Iris pigment epithelial cell (primary cell): ENCODE measurements around the gene TERB1.
A peak's percentile ranks its signal among the peaks of the same experiment; 100 is the strongest.

Experiments used
- DNase-seq: peaks from one replicate; pipeline ENCODE4 v3.0.0-alpha.2; 2011; ENCODE audit warnings: low read depth

Gene TERB1, protein sequence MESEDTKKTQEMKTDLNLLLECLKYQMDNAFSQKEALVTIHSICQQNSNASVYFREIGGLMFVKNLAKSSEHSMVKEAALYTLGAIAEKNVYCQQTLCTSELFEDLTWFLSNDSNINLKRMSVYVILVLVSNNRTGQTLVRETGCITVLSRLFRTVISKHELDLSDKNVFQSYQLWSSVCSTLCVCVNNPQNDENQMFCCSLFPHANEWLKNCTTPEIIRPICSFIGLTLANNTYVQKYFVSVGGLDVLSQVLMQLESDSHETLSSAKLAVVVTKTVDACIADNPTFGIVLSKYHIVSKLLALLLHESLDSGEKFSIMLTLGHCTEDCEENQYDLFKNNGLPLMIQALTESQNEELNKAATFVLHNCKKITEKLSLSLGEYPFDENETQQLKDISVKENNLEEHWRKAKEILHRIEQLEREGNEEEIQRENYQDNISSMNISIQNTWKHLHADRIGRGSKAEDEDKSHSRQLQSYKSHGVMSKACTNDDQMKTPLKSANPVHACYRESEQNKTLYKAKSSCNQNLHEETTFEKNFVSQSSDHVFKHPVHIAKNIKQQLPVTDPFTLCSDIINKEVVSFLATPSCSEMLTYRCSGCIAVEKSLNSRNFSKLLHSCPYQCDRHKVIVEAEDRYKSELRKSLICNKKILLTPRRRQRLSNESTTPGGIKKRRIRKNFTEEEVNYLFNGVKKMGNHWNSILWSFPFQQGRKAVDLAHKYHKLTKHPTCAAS

GRCh38 chr16:66801320-66802105 is at the start of gene TERB1:
Gene TERB1, minus strand, starts transcription at chr16:66801584. Its CDS starts 4,786 bp downstream, at chr16:66796798.
- no peak for DNase-seq

DNA sequence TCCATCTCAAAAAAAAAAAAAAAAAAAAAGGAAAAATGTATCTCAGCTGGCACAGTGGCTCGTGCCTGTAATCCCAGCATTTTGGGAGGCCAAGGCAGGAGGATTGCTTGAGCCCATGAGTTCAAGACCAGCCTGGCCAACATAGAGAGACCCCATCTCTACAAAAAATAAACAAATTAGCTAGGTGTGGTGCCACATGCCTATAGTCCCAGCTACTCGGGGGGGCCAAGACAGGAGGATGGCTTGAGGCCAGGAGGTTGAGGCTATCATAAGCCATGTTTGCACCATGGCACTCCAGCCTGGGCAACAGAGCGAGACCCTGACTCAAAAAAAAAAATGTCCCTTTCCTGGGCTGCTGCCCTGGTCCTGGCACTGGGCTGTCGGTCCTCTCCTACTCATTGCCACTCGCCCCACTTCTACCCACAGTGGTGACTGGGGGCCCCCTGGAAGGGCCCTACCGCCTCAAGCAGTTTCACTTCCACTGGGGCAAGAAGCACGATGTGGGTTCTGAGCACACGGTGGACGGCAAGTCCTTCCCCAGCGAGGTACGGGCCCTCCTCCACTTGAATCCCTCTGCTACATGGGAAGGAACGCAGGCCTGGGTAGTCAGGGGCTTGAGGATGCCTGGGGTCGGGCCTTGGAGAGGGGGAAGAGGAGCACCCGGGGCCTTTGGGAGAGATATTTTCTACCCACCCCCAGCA is 48.9 kb upstream of the TERB1 start:
- no peak for DNase-seq

GRCh38 chr16:66849549-66849948 is 48.2 kb upstream of the TERB1 start:
- no peak for DNase-seq

- no peak for DNase-seq
Observed at GRCh38 chr16:66849021-66849420, 47.6 kb upstream of the TERB1 start.

- no peak for DNase-seq
Observed at GRCh38 chr16:66848172-66848571, 46.8 kb upstream of the TERB1 start.

GRCh38 chr16:66847533-66848067 is 46.2 kb upstream of the TERB1 start:
- DNase-seq: no peak

- DNase-seq: no peak
Observed at GRCh38 chr16:66846831-66847230, 45.4 kb upstream of the TERB1 start.

DNA sequence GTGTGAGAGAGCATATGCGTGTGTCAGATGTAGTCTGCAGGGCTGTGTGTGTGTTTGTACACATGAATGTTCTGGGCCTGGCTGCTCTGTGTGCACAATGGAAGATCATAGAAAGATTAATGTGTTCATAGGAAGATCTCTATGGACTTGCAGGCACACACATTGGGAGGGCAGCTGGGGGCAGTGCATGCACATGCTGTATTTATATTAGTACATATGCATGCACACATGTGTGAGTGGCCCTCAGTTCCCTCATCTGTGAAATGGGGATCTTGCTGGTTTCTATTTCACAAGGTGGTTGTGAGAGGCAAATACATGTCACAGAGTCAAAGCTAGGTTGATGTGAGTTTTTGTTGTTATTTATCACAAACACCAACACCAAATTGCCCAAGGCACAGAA is 44.9 kb upstream of the TERB1 start:
- DNase-seq: no peak

DNA sequence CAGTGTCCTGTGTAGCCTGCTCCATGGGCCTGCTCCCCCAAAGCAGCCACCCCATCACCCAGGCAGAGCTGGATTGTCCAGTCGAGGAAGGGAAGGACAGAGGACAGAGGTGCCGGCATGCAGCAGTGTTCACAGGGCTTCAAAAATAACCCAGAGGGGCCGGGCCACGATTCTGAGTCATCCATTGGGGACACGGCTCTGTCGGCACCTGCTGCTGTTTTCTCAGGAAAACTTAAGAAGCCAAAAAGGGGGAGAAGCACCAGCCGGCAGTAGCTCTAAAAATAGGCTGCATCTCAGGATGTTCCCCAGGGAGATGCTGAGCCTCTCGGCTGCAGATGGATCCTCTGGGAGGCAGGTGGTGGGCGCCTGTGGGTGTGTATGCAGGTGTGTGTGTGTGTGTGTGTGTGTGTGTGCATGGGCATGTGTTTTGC is 44.4 kb upstream of the TERB1 start:
- DNase-seq: no peak

- no peak for DNase-seq
Observed at GRCh38 chr16:66845080-66845410, 43.7 kb upstream of the TERB1 start.

DNA sequence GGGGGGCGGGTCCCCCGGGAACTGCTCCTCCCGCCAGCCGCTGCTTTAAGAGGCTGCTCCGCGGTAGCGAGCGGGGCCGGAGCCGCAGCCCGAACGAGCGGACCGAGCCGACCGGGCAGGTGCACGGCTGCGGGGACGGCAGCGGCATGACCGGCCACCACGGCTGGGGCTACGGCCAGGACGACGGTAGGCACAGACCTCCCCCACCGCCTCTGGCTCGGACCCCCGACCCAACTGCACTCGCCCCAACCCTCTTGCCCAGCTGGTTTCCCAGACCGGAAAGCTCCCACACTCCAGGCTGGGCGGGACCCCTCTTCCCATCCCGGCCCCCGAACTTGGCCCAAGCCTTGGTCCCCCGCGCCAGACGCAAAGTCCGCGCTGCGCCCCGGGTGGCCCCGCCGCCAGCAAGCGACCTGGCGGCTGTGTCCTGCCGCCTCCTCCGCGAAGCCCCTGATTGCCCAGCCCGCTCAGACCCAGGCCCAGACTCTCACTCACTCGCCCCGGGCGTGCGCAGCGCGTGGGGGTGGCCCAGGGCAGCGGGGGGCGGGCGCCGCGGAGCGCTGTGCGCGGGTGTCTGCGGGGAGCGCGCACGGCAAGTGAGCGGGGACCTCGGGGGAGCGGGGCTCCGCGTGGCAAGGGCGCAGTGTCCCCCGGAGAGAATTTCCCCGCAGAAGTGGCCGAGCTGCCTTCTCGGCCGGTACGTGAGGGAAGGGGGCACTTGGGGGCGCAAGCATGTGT is 43.1 kb upstream of the TERB1 start, which contains the start of gene CA7:
CA7 (plus strand) TSS at position 73 of the 738 bp plus-strand sequence; CDS start at position 147, 74 bp downstream.
- no peak for DNase-seq

- no peak for DNase-seq
Observed at GRCh38 chr16:66844009-66844341, 42.6 kb upstream of the TERB1 start.

- DNase-seq: no peak
Observed at GRCh38 chr16:66843191-66843590, 41.8 kb upstream of the TERB1 start.

GRCh38 chr16:66842765-66843164 is 41.4 kb upstream of the TERB1 start:
- peak; percentile 18 for DNase-seq

DNA sequence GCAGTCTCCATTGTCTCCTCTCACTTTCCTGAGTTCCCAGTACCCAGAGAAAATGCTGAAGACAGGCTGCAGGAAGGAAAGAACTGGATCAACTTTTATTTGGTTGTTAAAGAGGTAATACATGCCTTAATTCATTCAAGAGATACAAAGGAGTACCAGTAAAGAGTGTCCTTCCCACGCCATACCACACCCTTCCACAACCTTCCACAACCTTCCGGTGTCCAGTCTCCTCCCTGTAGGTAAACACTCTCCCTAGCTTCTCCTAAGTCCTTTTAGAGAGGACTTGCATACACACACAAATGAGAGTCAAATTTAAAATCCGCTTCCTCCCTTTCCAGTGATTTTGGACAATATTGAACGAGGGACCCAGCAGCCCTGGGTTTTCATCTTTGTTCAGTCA is 40.0 kb upstream of the TERB1 start:
- no peak for DNase-seq

DNA sequence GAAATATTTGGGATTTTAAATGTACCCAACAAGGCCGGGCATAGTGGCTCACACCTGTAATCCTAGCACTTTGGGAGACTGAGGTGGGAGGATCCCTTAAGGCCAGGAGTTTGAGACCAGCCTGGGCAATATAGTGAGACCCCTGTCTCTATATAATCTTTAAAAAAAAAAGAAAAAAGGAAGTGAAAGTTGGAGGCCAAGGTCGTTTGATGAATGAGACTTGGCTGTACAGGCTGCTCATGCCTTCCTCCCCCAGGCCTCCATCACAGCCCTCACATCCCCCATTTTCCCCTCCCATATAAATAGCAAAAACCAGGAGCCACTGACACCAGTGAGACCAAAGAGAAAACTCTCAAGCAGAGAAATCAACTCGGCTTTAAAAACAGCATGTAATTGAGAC is 39.5 kb upstream of the TERB1 start:
- DNase-seq: no peak

GRCh38 chr16:66834746-66835145 is 33.4 kb upstream of the TERB1 start:
- DNase-seq: no peak

DNA sequence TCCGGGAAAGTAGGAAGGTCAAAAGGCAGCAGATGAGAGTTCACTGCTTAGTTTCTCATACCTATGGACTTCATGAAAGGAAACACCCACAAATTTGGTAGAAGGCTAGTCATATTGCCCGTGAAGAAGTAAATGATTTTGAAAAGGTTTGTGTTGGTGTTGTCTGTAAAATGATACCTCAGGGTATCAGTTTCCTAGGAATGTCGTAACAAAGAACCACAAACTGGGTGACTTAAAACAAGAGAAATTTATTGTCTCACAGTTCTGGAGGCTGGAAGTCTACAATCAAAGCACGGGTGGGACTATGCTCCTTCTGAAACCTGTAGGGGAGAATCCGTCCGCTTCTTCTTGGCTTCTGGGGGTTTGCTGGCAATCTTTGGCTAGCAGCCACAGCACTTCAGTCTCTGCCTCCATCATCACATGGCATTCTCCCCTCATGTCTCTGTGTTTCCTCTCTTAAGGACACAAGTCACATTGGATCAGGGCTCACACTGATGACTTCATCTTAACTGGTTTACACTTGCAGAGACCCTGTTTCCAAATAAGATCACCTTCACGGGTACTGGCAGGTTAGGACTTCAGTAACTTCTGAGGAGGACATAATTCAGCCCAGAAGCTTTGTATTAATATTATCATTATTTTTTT is 31.4 kb upstream of the TERB1 start:
- DNase-seq: peak; percentile 80

DNA sequence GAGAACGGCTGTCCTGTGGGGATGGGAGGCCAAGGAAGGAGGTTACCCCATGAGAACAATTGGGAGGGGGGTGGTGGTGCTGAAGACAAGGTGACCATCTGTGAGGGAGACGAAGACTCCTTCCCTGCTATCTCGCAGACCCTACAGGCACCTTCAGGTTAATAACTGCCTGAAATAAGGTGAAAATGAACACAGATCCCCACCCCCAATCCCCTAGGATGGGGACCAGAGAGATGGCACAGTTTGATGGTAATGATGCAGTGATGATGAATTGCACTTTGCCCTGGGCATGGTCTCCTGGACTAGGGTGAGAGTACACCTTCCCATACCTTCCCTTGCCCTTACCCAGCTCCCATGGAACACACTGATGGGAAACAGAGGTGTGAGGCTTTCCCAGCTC is 30.8 kb upstream of the TERB1 start:
- DNase-seq: no peak
